HepG2 (cell line): ENCODE measurements around the gene SPIN1.

Experiments used
- SNAPC2 ChIP-seq: sonication (generic); formaldehyde crosslinking; IDR thresholded peaks from 2 replicates; pipeline ENCODE4 v1.8.1; 2022; ENCODE audit warnings: mild to moderate bottlenecking, missing genetic modification reagents
- TF ChIP-seq, protein P1 (sequence below): IDR thresholded peaks from 2 replicates; pipeline ENCODE4 v1.6.1; 2016
- TF ChIP-seq, protein P2 (sequence below): sonication (generic); formaldehyde crosslinking; IDR thresholded peaks from 2 replicates; pipeline ENCODE4 v1.5.0; 2020; ENCODE audit warnings: mild to moderate bottlenecking, missing genetic modification reagents, moderate library complexity

DNA sequence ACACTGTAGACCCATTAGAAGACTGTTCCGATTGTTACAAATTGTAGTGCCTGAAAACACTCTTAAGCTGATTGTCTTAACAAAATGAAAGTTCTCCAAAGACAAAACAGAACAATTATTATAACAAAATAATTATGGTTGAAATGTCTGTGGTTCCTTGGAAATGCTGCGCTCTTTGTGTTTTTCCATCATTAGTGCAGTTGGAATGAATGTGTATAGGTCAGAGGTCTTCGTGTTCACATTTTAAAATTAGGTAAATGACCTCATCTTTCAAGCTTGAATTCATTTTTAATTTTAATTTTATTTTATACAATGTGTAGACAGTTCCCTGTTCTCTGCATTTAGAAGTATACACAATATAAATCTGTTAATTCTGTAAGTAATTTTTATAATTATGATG is 90.0 kb downstream of the SPIN1 start:
- TF ChIP-seq SNAPC2 (CRISPR knock-in tag) = no peak
- TF ChIP-seq, protein P1, sequence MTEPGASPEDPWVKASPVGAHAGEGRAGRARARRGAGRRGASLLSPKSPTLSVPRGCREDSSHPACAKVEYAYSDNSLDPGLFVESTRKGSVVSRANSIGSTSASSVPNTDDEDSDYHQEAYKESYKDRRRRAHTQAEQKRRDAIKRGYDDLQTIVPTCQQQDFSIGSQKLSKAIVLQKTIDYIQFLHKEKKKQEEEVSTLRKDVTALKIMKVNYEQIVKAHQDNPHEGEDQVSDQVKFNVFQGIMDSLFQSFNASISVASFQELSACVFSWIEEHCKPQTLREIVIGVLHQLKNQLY (CRISPR knock-in tag) = no peak
- TF ChIP-seq, protein P2, sequence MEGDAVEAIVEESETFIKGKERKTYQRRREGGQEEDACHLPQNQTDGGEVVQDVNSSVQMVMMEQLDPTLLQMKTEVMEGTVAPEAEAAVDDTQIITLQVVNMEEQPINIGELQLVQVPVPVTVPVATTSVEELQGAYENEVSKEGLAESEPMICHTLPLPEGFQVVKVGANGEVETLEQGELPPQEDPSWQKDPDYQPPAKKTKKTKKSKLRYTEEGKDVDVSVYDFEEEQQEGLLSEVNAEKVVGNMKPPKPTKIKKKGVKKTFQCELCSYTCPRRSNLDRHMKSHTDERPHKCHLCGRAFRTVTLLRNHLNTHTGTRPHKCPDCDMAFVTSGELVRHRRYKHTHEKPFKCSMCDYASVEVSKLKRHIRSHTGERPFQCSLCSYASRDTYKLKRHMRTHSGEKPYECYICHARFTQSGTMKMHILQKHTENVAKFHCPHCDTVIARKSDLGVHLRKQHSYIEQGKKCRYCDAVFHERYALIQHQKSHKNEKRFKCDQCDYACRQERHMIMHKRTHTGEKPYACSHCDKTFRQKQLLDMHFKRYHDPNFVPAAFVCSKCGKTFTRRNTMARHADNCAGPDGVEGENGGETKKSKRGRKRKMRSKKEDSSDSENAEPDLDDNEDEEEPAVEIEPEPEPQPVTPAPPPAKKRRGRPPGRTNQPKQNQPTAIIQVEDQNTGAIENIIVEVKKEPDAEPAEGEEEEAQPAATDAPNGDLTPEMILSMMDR (CRISPR knock-in tag) = no peak
